ENCODE results near the gene NAB1.
"Not testable (repeated sequence)": the region's sequence is repeated elsewhere in the genome, so short reads cannot be mapped to it uniquely, and the experiment has no call there.

DNA sequence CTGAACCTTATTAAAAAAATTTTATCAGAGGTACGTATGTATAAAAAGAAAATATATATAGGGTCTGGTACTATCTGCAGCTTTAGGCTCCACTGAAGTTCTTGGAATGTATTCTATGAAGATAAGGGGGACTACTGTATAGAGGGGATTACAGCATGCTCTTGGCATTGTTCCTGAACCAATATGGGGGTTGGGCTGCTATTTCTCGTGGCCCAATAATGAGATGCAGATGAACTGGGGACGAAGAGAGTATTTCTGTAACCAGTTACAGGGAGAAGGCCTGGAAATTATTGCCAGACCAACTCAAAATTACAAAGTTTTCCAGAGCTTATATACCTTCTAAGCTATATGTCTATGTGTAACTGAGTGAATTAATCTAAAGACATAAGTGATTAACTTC lies 40.0 kb upstream of the NAB1 start:
- TF ChIP-seq CTCF, EZH2 (IDR thresholded peaks at IDR 0.05): not testable (repeated sequence)
